HG03565 (cell line): ENCODE results near the gene UPF3A.
"Not testable (repeated sequence)": the region's sequence is repeated elsewhere in the genome, so short reads cannot be mapped to it uniquely, and the experiment has no call there.

Experiments
- ATAC-seq: cut with Tn5 transposase; IDR thresholded peaks from one replicate; pipeline ENCODE4 v1.9.1; 2021; ENCODE audit warnings: mild to moderate bottlenecking, moderate library complexity; ENCODE audit not compliant: unreplicated experiment

Gene UPF3A

GRCh38 chr13:114333881-114334280 is 52.5 kb downstream of the UPF3A start:
- not testable (repeated sequence) for ATAC-seq

- ATAC-seq = no peak
Observed at GRCh38 chr13:114334305-114335053, 53.1 kb downstream of the UPF3A start.

DNA sequence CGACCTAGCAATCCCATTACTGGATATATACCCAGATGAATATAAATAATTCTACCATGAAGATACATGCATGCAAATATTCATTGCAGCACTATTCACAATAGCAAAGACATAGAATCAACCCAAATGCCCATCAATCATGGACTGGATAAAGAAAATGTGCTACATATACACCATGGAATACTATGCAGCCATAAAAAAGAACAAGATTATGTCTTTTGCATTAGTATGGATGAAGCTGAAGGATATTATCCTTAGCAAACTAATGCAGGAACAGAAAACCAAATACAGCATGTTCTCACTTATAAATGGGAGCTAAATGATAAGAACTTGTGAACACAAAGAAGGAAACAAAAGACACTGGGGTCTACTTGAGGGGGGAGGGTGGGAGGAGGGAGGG is 55.1 kb downstream of the UPF3A start:
- not testable (repeated sequence) for ATAC-seq

GRCh38 chr13:114338959-114339358 is 57.6 kb downstream of the UPF3A start:
- ATAC-seq = no peak

- ATAC-seq = no peak
Observed at GRCh38 chr13:114339857-114340534, 58.6 kb downstream of the UPF3A start.

- no peak for ATAC-seq
Observed at GRCh38 chr13:114341003-114341777, 59.8 kb downstream of the UPF3A start.

DNA sequence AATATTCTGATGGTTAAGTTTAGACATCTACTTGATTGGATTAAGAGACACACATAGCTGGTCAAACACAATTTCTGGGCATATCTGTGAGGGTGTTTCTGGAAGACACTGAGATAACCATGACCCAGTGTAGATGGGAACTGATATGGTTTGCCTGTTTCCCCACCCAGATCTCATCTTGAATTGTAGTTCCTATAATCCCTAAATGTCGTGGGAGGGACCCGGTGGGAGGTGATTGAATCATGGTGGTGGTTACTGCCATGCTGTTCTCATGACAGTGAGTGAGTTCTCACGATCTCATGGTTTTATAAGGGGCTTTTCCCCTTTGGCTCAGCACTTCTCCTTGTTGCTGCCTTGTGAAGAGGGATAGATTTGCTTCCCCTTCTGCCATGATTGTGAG is 65.9 kb downstream of the UPF3A start:
- ATAC-seq = not testable (repeated sequence)

DNA sequence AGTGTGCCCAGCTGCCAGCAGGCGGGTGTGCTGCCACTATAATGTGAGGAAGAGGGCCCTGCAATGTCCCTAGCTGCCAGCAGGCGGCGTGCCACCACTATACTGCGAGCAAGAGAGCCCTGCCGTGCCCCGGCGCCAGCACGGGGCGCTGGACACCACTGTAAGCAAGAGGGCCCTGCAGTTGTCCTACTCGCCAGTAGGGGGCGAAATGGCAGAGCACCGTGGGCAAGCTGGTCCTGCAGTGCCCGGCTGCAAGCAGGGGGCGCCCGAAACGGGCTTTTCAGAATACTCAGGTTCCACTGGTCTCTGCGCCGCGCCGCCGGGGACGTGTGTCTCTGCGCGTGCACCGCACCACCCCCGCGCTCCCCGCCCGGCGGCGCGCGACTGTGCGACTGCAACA is 71.4 kb downstream of the UPF3A start:
- ATAC-seq = not testable (repeated sequence)

DNA sequence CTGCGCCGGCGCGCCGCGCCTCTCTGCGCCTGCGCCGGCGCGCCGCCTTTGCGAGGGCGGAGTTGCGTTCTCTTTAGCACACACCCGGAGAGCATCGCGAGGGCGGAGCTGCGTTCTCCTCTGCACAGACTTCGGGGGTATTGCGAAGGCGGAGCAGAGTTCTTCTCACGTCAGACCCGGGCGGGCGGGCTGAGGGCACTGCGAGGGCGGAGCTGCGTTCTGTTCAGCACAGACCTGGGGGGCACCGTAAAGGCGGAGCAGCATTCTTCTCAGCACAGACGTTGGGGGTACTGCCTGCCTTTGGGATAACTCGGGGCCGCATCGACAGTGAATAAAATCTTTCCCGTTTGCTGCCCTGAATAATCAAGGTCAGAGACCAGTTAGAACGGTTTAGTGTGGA is 72.0 kb downstream of the UPF3A start:
- not testable (repeated sequence) for ATAC-seq
